Caco-2 (cell line): ENCODE results near the gene PTGER2. TPM values are rescaled to one million over a fixed set of nuclear protein-coding genes. Genes with fewer than 3 reads are reported as not detected.

Experiments
- BruUV-seq: library from RNA; stranded (reverse); fragments of 400-500 nt; replicated peaks from 2 replicates; lab custom pipeline; 2021; lab: Mats Ljungman, UMichigan
- CTCF ChIA-PET: fragments of 300-600 bp; sonication (Branson Sonifier 250); formaldehyde crosslinking; loops from one replicate; lab custom pipeline; 2022; ENCODE audit warnings: antibody characterized with exemption; lab: Charles Lee
- POLR2A ChIA-PET: fragments of 300-600 bp; sonication (Branson Sonifier 250); formaldehyde crosslinking; loops from one replicate; lab custom pipeline; 2022; ENCODE audit warnings: antibody characterized with exemption; lab: Charles Lee
- DNase-seq, 2 experiments: peaks; one replicate each; pipeline versions ENCODE4 v3.0.0 to v3.0.0-alpha.2; 2020 to 2022
- H3K27me3 ChIP-seq: replicated peaks from 2 replicates; pipeline ENCODE4 v1.6.0; 2011; ENCODE audit warnings: low read length; ENCODE audit not compliant: control insufficient read depth, insufficient read depth
- H3K36me3 ChIP-seq: 2 replicates; pipeline ENCODE4 v1.5.1; 2011; ENCODE audit warnings: low read length; ENCODE audit not compliant: control insufficient read depth, insufficient read depth
- H3K4me1 ChIP-seq: fragments of 250-450 bp; sonication (Bioruptor Pico); 2 replicates; pipeline ENCODE4 v1.5.1; 2020; ENCODE audit warnings: mild to moderate bottlenecking
- H3K4me3 ChIP-seq: 2 replicates; pipeline ENCODE4 v1.5.1; 2011; ENCODE audit warnings: low read depth, mild to moderate bottlenecking, control low read depth, low read length
- H3K9me3 ChIP-seq: fragments of 250-450 bp; sonication (Bioruptor Pico); 2 replicates; pipeline ENCODE4 v1.5.1; 2020; ENCODE audit warnings: mild to moderate bottlenecking, moderate library complexity
- H3K27ac Mint-ChIP-seq: one replicate; pipeline ENCODE4 v1.8.0; 2022; ENCODE audit warnings: mixed read lengths; ENCODE audit not compliant: unreplicated experiment
- H3K27me3 Mint-ChIP-seq: one replicate; pipeline ENCODE4 v1.8.0; 2022; ENCODE audit warnings: mixed read lengths; ENCODE audit not compliant: insufficient read depth, unreplicated experiment
- H3K36me3 Mint-ChIP-seq: one replicate; pipeline ENCODE4 v1.8.0; 2022; ENCODE audit warnings: mild to moderate bottlenecking, mixed read lengths; ENCODE audit not compliant: insufficient read depth, unreplicated experiment
- H3K4me1 Mint-ChIP-seq: one replicate; pipeline ENCODE4 v1.8.0; 2022; ENCODE audit warnings: low read depth, mixed read lengths; ENCODE audit not compliant: unreplicated experiment
- H3K4me3 Mint-ChIP-seq: one replicate; pipeline ENCODE4 v1.8.0; 2022; ENCODE audit warnings: mild to moderate bottlenecking, moderate library complexity, mixed read lengths; ENCODE audit not compliant: unreplicated experiment
- H3K9me3 Mint-ChIP-seq: one replicate; pipeline ENCODE4 v1.8.0; 2022; ENCODE audit warnings: mixed read lengths; ENCODE audit not compliant: unreplicated experiment
- CTCF ChIP-seq, 2 experiments: fragments of 200-600 bp in 1 of 2; IDR thresholded peaks; 1 replicate in 1 of 2; 2 replicates in 1 of 2; pipeline versions ENCODE4 v1.5.1 to v1.8.0; 2011 to 2022; ENCODE audit warnings: antibody characterized with exemption in 1 of 2, control low read depth in 1 of 2, inconsistent platforms in 1 of 2, low read depth in 1 of 2, low read length in 1 of 2, mild to moderate bottlenecking in 1 of 2, moderate library complexity in 1 of 2; ENCODE audit not compliant: insufficient read depth in 1 of 2, severe bottlenecking in 1 of 2, unreplicated experiment in 1 of 2
- intact Hi-C: fragments of 100-400 bp; cut with micrococcal nuclease; formaldehyde crosslinking; loops from one replicate; pipeline ENCODE4 v1.10.0; 2022; ENCODE audit not compliant: unreplicated experiment
- total RNA-seq: library from RNA; stranded (reverse); gene quantifications from 2 replicates; pipeline ENCODE4 v1.2.3, GENCODE V29; 2022

PTGER2 gene
- total RNA-seq, 1 experiment from 2014 or later = 0.27 TPM

GRCh38 chr14:52319919-52320318, 5.8 kb downstream of the PTGER2 start:
- no peaks in the 10 kb centered on the region for H3K36me3 Mint-ChIP-seq
- no peak for DNase-seq
- no peak for TF ChIP-seq CTCF (IDR thresholded peaks at IDR 0.05; ENCODE audit: insufficient read depth in 1 of 2, low read depth in 1 of 2, low read length in 1 of 2, severe bottlenecking in 1 of 2, unreplicated experiment in 1 of 2)
- H3K4me1 ChIP-seq = no peaks in the 10 kb centered on the region
- intact Hi-C loops = loop anchor here (10.0 kb wide), 1 partner anchor 85 kb away; no protein-coding TSS in a partner anchor
- no peaks in the 10 kb centered on the region; the same call in 1 of the 2 replicates for H3K27me3 ChIP-seq
- no peak overlapping the region for H3K4me3 ChIP-seq
- no peaks in the 10 kb centered on the region for H3K36me3 ChIP-seq
- no TSS peak for BruUV-seq
- ChIA-PET POLR2A (no interaction called here), CTCF (no interaction called here)
- H3K4me3 Mint-ChIP-seq = no peak overlapping the region
- H3K9me3 ChIP-seq = peaks cover 6% of the 10 kb centered on the region; the same call in 1 of the 2 replicates
- peaks cover 23% of the 10 kb centered on the region for H3K9me3 Mint-ChIP-seq
- no peak overlapping the region for H3K27ac Mint-ChIP-seq
- H3K27me3 Mint-ChIP-seq = peaks cover 15% of the 10 kb centered on the region
- peaks cover 7% of the 10 kb centered on the region for H3K4me1 Mint-ChIP-seq

DNA sequence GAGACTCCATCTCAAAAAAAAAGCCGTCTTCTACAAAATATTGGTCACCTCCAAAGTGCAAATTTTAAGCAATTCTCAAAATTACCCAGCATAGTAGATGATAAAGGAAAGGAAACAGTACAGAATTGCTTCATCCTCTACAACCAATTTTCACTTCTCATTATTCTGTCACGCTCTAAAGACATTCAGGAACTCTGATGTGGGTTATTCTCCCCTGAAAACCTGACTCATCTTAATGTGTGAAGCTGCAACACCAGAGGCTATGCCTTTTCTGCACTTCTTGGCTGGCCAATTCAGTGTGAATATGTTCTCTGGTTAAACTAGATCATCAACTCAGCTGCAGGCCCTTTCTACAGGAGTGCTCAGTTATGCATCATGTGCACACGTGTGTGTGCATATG, 11.0 kb downstream of the PTGER2 start:
- peaks cover 23% of the 10 kb centered on the region for H3K9me3 Mint-ChIP-seq
- peaks cover 6% of the 10 kb centered on the region; the same call in 1 of the 2 replicates for H3K9me3 ChIP-seq
- ChIA-PET POLR2A (no interaction called here), CTCF (interaction anchor here (0.7 kb wide), 1 partner anchor 249 kb away, joined by 3 read pairs; no protein-coding TSS in a partner anchor)
- H3K4me1 ChIP-seq = no peaks in the 10 kb centered on the region
- no peak for DNase-seq
- no peaks in the 10 kb centered on the region for H3K27me3 ChIP-seq
- H3K36me3 Mint-ChIP-seq = no peaks in the 10 kb centered on the region
- no peaks in the 10 kb centered on the region for H3K27me3 Mint-ChIP-seq
- TF ChIP-seq CTCF (IDR thresholded peaks at IDR 0.05; ENCODE audit: insufficient read depth in 1 of 2, low read depth in 1 of 2, low read length in 1 of 2, severe bottlenecking in 1 of 2, unreplicated experiment in 1 of 2) = no peak
- no peaks in the 10 kb centered on the region for H3K4me1 Mint-ChIP-seq
- no peaks in the 10 kb centered on the region for H3K36me3 ChIP-seq
- BruUV-seq = no TSS peak
- no peak overlapping the region for H3K27ac Mint-ChIP-seq
- H3K4me3 ChIP-seq = no peak overlapping the region
- no peak overlapping the region for H3K4me3 Mint-ChIP-seq
- intact Hi-C loops = no loop called here

DNA sequence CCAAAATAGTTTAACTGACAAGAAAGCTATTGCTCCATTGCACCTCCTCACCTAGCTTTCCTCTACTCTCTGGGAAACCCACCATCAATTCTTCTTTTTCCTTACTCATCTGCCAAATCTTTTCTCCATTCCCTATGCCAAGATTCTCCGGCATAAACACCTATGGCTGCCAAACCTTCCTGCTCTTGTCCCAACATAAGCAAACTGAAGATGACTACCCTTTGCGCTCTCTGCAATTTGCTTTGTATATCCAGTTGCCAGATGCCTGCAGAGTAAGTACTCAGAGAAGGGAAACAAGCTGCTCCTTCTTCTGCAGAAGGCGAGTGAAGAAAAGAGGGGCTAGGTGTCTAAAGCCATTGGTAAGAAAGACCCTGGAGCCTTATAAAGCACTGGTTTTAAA, 11.5 kb downstream of the PTGER2 start:
- peaks cover 6% of the 10 kb centered on the region; the same call in 1 of the 2 replicates for H3K9me3 ChIP-seq
- H3K9me3 Mint-ChIP-seq = peaks cover 23% of the 10 kb centered on the region
- H3K27me3 Mint-ChIP-seq = no peaks in the 10 kb centered on the region
- intact Hi-C loops = no loop called here
- H3K36me3 ChIP-seq = no peaks in the 10 kb centered on the region
- no peak for DNase-seq
- no peaks in the 10 kb centered on the region for H3K4me1 Mint-ChIP-seq
- no peaks in the 10 kb centered on the region for H3K27me3 ChIP-seq
- H3K4me3 Mint-ChIP-seq = no peak overlapping the region
- H3K4me1 ChIP-seq = no peaks in the 10 kb centered on the region
- no peak overlapping the region for H3K27ac Mint-ChIP-seq
- CTCF ChIA-PET = interaction anchor here (0.7 kb wide), 1 partner anchor 250 kb away, joined by 3 read pairs; no protein-coding TSS in a partner anchor
- no TSS peak for BruUV-seq
- H3K36me3 Mint-ChIP-seq = no peaks in the 10 kb centered on the region
- no peak overlapping the region for H3K4me3 ChIP-seq
- TF ChIP-seq CTCF (IDR thresholded peaks at IDR 0.05; ENCODE audit: insufficient read depth in 1 of 2, low read depth in 1 of 2, low read length in 1 of 2, severe bottlenecking in 1 of 2, unreplicated experiment in 1 of 2) = no peak
- POLR2A ChIA-PET = no interaction called here
